Neural cell (in vitro differentiated cells): ENCODE data around the gene OR8S1. TPM values are rescaled to one million over a fixed set of nuclear protein-coding genes. Genes with fewer than 3 reads are reported as not detected.

Source experiments
- H2AFZ ChIP-seq: fragments of 200-600, 300-800 bp; sonication (generic), shearing (Covaris generic); 2 replicates; pipeline ENCODE4 v1.6.0; 2014; ENCODE audit warnings: low read depth, mild to moderate bottlenecking, antibody characterized with exemption, low read length, moderate library complexity
- H3F3A ChIP-seq: fragments of 200-600 bp; shearing (Covaris generic); 2 replicates; pipeline ENCODE4 v1.6.1; 2016; ENCODE audit warnings: mild to moderate bottlenecking, moderate library complexity, mixed read lengths, antibody characterized with exemption, low read length; ENCODE audit not compliant: insufficient read depth, poor library complexity, severe bottlenecking
- H3K27ac ChIP-seq: fragments of 200-600, 300-800 bp; sonication (generic), shearing (Covaris generic); 2 replicates; pipeline ENCODE4 v1.5.1; 2014; ENCODE audit warnings: mild to moderate bottlenecking, low read length, moderate library complexity
- H3K27me3 ChIP-seq: fragments of 300-800, 200-600 bp; sonication (generic), shearing (Covaris generic); 2 replicates; pipeline ENCODE4 v1.6.0; 2014; ENCODE audit warnings: mild to moderate bottlenecking, low read depth, low read length, moderate library complexity; ENCODE audit not compliant: insufficient read depth
- H3K36me3 ChIP-seq: fragments of 300-800, 200-600 bp; sonication (generic), shearing (Covaris generic); 2 replicates; pipeline ENCODE4 v1.5.1; 2014; ENCODE audit warnings: mild to moderate bottlenecking, antibody characterized with exemption, low read length, moderate library complexity; ENCODE audit not compliant: insufficient read depth
- H3K4me2 ChIP-seq: fragments of 300-800, 200-600 bp; sonication (generic), shearing (Covaris generic); 2 replicates; pipeline ENCODE4 v1.6.0; 2014; ENCODE audit warnings: mild to moderate bottlenecking, low read length
- H3K4me3 ChIP-seq: fragments of 300-800, 200-600 bp; sonication (generic), shearing (Covaris generic); 2 replicates; pipeline ENCODE4 v1.5.1; 2014; ENCODE audit warnings: mild to moderate bottlenecking, low read length, moderate library complexity
- H3K79me2 ChIP-seq: fragments of 200-600 bp; shearing (Covaris generic); replicated peaks from 2 replicates; pipeline ENCODE4 v1.6.0; 2014; ENCODE audit warnings: mild to moderate bottlenecking, low read length, moderate library complexity; ENCODE audit not compliant: insufficient read depth
- H3K9ac ChIP-seq: fragments of 300-800, 200-600 bp; sonication (generic), shearing (Covaris generic); 2 replicates; pipeline ENCODE4 v1.6.1; 2016; ENCODE audit warnings: mild to moderate bottlenecking, low read length, mixed read lengths
- H3K9me2 ChIP-seq: fragments of 200-600 bp; shearing (Covaris generic); 2 replicates; pipeline ENCODE4 v1.6.1; 2016; ENCODE audit warnings: mild to moderate bottlenecking, low read length, mixed read lengths; ENCODE audit not compliant: insufficient read depth
- H3K9me3 ChIP-seq: fragments of 200-600, 300-800 bp; sonication (generic), shearing (Covaris generic); 2 replicates; pipeline ENCODE4 v1.6.1; 2016; ENCODE audit warnings: mild to moderate bottlenecking, mixed run types, low read length, moderate library complexity, mixed read lengths
- H4K20me1 ChIP-seq: fragments of 200-600 bp; shearing (Covaris generic); 2 replicates; pipeline ENCODE4 v1.6.1; 2016; ENCODE audit warnings: mild to moderate bottlenecking, mixed run types; ENCODE audit not compliant: insufficient read depth
- EP300 ChIP-seq: fragments of 450-650 bp; conservative IDR thresholded peaks from 2 replicates; pipeline ENCODE4 v1.6.1; 2014; ENCODE audit warnings: antibody characterized with exemption, mild to moderate bottlenecking, moderate library complexity; ENCODE audit not compliant: poor library complexity, severe bottlenecking
- EZH2 ChIP-seq: fragments of 200-600, 300-800 bp; shearing (Covaris generic), sonication (generic); IDR thresholded peaks from 2 replicates; pipeline ENCODE4 v1.6.1; 2014; ENCODE audit warnings: antibody characterized with exemption, low read length, borderline replicate concordance, mild to moderate bottlenecking; ENCODE audit not compliant: insufficient read depth, poor library complexity, severe bottlenecking
- MXI1 ChIP-seq: fragments of 450-650 bp; conservative IDR thresholded peaks from 2 replicates; pipeline ENCODE4 v1.6.1; 2014; ENCODE audit warnings: antibody characterized with exemption, mild to moderate bottlenecking; ENCODE audit not compliant: poor library complexity, severe bottlenecking
- POLR2AphosphoS5 ChIP-seq: IDR thresholded peaks from 2 replicates; pipeline ENCODE4 v1.6.1; 2012
- RAD21 ChIP-seq: fragments of 450-650 bp; conservative IDR thresholded peaks from 2 replicates; pipeline ENCODE4 v1.6.1; 2014; ENCODE audit warnings: antibody characterized with exemption, mild to moderate bottlenecking, moderate library complexity
- SMC3 ChIP-seq: fragments of 450-650 bp; conservative IDR thresholded peaks from 2 replicates; pipeline ENCODE4 v1.6.1; 2014; ENCODE audit warnings: antibody characterized with exemption, mild to moderate bottlenecking, moderate library complexity; ENCODE audit not compliant: poor library complexity
- TAF1 ChIP-seq: IDR thresholded peaks from 2 replicates; pipeline ENCODE4 v1.6.1; 2012; ENCODE audit warnings: low read depth
- polyA plus RNA-seq: library from polyadenylated mRNA; depleted of rRNA; stranded (reverse); fragments of >200 nt; gene quantifications from 2 replicates; pipeline ENCODE4 v1.2.3, GENCODE V29; 2014
- TF ChIP-seq, protein P1 (sequence below): IDR thresholded peaks from 2 replicates; pipeline ENCODE4 v1.6.1; 2012; ENCODE audit warnings: borderline replicate concordance
- TF ChIP-seq, protein P2 (sequence below): fragments of 450-650 bp; IDR thresholded peaks from 2 replicates; pipeline ENCODE4 v1.5.1; 2014; ENCODE audit warnings: antibody characterized with exemption, mild to moderate bottlenecking, moderate library complexity; ENCODE audit not compliant: poor library complexity, severe bottlenecking

The OR8S1 gene
- polyA plus RNA-seq, 1 donor from 2014 or later: not detected

DNA sequence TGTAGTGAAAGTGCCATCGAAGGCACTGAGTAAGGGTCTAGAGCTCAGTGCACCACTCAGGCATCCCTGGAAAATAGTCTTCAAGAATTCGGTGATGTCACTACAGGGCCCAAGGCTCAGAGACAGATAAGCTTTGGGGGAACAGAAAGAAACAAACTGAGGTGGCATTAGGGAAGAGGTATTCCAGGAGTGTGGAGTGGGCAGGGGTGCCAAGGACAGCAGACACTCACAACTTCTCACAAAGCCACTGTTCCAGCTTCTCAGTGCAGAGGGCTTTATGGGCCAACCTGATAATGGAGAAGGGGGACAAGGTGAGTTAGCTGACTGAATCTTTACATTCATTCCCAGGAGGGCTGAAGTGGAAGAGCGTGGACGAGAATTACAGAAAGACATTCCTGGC is 42.3 kb downstream of the OR8S1 start:
- Histone ChIP-seq H3K36me3 (no peaks in the 10 kb centered on the region), H3K9me3 (no peaks in the 10 kb centered on the region), H4K20me1 (no peaks in the 10 kb centered on the region), H3F3A (no peaks in the 10 kb centered on the region), H2AFZ (no peak overlapping the region), H3K27me3 (no peaks in the 10 kb centered on the region), H3K27ac (no peak overlapping the region), H3K4me2 (no peak overlapping the region), H3K9ac (no peak overlapping the region), H3K9me2 (no peaks in the 10 kb centered on the region), H3K79me2 (no peaks in the 10 kb centered on the region), H3K4me3 (no peak overlapping the region)
- TF ChIP-seq, protein P1, sequence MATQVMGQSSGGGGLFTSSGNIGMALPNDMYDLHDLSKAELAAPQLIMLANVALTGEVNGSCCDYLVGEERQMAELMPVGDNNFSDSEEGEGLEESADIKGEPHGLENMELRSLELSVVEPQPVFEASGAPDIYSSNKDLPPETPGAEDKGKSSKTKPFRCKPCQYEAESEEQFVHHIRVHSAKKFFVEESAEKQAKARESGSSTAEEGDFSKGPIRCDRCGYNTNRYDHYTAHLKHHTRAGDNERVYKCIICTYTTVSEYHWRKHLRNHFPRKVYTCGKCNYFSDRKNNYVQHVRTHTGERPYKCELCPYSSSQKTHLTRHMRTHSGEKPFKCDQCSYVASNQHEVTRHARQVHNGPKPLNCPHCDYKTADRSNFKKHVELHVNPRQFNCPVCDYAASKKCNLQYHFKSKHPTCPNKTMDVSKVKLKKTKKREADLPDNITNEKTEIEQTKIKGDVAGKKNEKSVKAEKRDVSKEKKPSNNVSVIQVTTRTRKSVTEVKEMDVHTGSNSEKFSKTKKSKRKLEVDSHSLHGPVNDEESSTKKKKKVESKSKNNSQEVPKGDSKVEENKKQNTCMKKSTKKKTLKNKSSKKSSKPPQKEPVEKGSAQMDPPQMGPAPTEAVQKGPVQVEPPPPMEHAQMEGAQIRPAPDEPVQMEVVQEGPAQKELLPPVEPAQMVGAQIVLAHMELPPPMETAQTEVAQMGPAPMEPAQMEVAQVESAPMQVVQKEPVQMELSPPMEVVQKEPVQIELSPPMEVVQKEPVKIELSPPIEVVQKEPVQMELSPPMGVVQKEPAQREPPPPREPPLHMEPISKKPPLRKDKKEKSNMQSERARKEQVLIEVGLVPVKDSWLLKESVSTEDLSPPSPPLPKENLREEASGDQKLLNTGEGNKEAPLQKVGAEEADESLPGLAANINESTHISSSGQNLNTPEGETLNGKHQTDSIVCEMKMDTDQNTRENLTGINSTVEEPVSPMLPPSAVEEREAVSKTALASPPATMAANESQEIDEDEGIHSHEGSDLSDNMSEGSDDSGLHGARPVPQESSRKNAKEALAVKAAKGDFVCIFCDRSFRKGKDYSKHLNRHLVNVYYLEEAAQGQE: no peak
- TF ChIP-seq, protein P2, sequence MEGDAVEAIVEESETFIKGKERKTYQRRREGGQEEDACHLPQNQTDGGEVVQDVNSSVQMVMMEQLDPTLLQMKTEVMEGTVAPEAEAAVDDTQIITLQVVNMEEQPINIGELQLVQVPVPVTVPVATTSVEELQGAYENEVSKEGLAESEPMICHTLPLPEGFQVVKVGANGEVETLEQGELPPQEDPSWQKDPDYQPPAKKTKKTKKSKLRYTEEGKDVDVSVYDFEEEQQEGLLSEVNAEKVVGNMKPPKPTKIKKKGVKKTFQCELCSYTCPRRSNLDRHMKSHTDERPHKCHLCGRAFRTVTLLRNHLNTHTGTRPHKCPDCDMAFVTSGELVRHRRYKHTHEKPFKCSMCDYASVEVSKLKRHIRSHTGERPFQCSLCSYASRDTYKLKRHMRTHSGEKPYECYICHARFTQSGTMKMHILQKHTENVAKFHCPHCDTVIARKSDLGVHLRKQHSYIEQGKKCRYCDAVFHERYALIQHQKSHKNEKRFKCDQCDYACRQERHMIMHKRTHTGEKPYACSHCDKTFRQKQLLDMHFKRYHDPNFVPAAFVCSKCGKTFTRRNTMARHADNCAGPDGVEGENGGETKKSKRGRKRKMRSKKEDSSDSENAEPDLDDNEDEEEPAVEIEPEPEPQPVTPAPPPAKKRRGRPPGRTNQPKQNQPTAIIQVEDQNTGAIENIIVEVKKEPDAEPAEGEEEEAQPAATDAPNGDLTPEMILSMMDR: no peak
- no peak for TF ChIP-seq RAD21
- TF ChIP-seq SMC3: no peak
- TF ChIP-seq EZH2: no peak
- no peak for TF ChIP-seq EP300
- TF ChIP-seq POLR2AphosphoS5: no peak
- TF ChIP-seq TAF1: no peak
- TF ChIP-seq MXI1: no peak

DNA sequence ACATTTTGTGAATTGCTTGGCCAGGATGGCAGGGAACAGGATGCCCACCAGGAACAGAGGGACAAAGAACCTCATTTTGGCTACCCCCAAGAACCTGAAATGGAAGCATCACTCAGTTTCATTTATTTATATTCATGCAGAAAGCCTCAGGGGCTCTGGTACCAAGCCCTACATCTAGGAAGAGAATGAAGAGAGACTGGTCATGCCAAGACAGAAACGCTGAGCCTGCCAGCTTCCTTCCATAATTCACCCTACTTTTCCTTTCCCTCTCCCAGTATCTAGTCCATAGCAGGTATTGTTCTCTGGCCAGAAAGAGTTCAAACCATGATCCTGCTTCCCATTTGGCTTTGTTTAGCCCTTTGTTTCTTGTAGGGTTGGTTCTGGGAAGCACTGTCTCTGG is 44.5 kb downstream of the OR8S1 start, which contains the start of gene LALBA:
LALBA (minus strand) TSS at position 101 of the 400 bp plus-strand sequence; CDS start at position 75, 26 bp downstream.
- no peaks in the 10 kb centered on the region for H3F3A ChIP-seq
- H3K9me2 ChIP-seq: no peaks in the 10 kb centered on the region
- no peak within 1 kb of the TSS for H3K9ac ChIP-seq
- no peaks in the 10 kb centered on the region for H3K79me2 ChIP-seq
- no peaks in the 10 kb centered on the region for H4K20me1 ChIP-seq
- H3K27me3 ChIP-seq: no peaks in the 10 kb centered on the region
- no peaks in the 10 kb centered on the region for H3K9me3 ChIP-seq
- H3K36me3 ChIP-seq: no peaks in the 10 kb centered on the region
- no peak within 1 kb of the TSS for H3K27ac ChIP-seq
- TF ChIP-seq TAF1 (no peak), MXI1 (no peak), EZH2 (no peak)
- no peak within 1 kb of the TSS for H2AFZ ChIP-seq
- no peak within 1 kb of the TSS for H3K4me2 ChIP-seq
- H3K4me3 ChIP-seq: no peak within 1 kb of the TSS
